GM10248 (cell line): ENCODE measurements around the gene SHROOM3.

ENCODE experiments used
- CTCF ChIA-PET: fragments of 300-600 bp; sonication (Branson Sonifier 250); formaldehyde crosslinking; extraction: SDS; loops from one replicate; lab custom pipeline; 2021; ENCODE audit warnings: antibody characterized with exemption; lab: Yijun Ruan, JAX
- POLR2A ChIA-PET: fragments of 350-650 bp; sonication (Branson Sonifier 250); formaldehyde crosslinking; extraction: SDS; loops from one replicate; lab custom pipeline; 2020; ENCODE audit warnings: antibody characterized with exemption; lab: Yijun Ruan, JAX
- DNase-seq: peaks from one replicate; pipeline ENCODE4 v3.0.0; 2012; ENCODE audit errors: extremely low spot score
- CTCF ChIP-seq: IDR thresholded peaks from 2 replicates; pipeline ENCODE4 v1.5.1; 2012; ENCODE audit warnings: mild to moderate bottlenecking, low read depth; ENCODE audit errors: extremely low read depth, missing control alignments, control extremely low read depth

SHROOM3 gene

DNA sequence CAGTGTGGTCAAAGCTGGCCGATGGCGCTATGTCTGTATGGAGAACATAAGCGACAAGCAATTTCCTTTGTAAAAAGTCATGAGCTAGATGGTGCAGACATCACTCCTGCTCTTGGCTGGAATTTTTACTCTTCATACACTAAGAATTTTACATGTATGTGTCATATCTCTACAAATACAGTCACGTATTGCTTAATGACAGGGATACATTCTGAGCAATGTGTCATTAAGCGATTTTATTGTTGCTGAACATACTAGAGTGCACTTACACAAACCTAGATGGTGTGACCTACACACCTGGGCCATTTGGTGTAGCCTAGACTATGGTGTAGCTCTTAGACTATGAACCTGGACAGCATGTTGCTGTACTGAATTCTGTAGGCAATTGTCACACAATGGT, 277.5 kb downstream of the SHROOM3 start:
- DNase-seq, result no peak
- POLR2A ChIA-PET, result interaction anchor here (0.6 kb wide), 1 partner anchor 360 kb away, joined by 6 read pairs; no protein-coding TSS in a partner anchor
- CTCF ChIA-PET, result interaction anchor here (0.8 to 4.5 kb wide), 5 partner anchors 11 to 45 kb away, joined by 3 to 22 read pairs (median 3); no protein-coding TSS in a partner anchor
- no peak for TF ChIP-seq CTCF

- TF ChIP-seq CTCF, result no peak
- POLR2A ChIA-PET, result no interaction called here
These were observed 279.2 kb downstream of the SHROOM3 start for GRCh38 chr4:76714226-76714625.

DNA sequence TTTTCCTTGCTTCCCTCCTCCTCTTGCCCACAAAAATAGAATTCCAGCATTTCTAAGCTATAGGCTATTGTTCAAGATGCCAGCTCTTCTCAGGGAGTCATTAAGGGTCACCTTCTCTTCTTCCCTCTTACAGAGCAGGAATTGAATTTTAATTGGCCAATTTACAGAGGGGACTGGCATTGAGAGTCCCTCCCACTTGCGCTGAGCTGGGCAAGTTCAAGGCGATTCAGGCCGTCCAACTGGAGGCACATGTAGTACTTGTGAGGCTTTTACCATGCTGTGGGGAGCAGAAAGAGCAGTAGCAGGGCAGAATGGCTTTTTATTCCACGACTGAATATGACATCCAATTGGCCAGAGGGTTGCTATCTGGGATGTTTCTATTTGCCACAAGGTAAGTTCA, 281.0 kb downstream of the SHROOM3 start:
- no peak for TF ChIP-seq CTCF
- no peak for DNase-seq
- ChIA-PET CTCF (interaction anchor here (1.0 to 4.5 kb wide), 2 partner anchors 16 to 18 kb away, joined by 4 to 22 read pairs; no protein-coding TSS in a partner anchor), POLR2A (no interaction called here)

More at GRCh38 chr4:76714226-76714625, 279.2 kb downstream of the SHROOM3 start:
- DNase-seq, result no peak
- CTCF ChIA-PET, result interaction anchor here (0.7 to 4.5 kb wide), 7 partner anchors 13 to 160 kb away, joined by 3 to 22 read pairs (median 3); no protein-coding TSS in a partner anchor

- TF ChIP-seq CTCF, result no peak
- ChIA-PET CTCF (interaction anchor here (4.5 kb wide), 1 partner anchor 15 kb away, joined by 22 read pairs; no protein-coding TSS in a partner anchor), POLR2A (no interaction called here)
- no peak for DNase-seq
These were observed 281.6 kb downstream of the SHROOM3 start for GRCh38 chr4:76716658-76717057.

GRCh38 chr4:76717431-76717830, 282.4 kb downstream of the SHROOM3 start:
- DNase-seq, result no peak
- ChIA-PET CTCF (no interaction called here), POLR2A (no interaction called here)
- TF ChIP-seq CTCF, result no peak

GRCh38 chr4:76718021-76718420, 283.0 kb downstream of the SHROOM3 start:
- POLR2A ChIA-PET, result no interaction called here
- no peak for TF ChIP-seq CTCF
- DNase-seq, result no peak
- CTCF ChIA-PET, result no interaction called here
